ENCODE data around the gene GABBR2. TPM values are rescaled to one million over a fixed set of nuclear protein-coding genes. Genes with fewer than 3 reads are reported as not detected.

The GABBR2 gene
- total and polyA plus RNA-seq, 9 of the 15 experiments (the other 6 are each of a cell fraction or from before 2014, with no cell fraction given) = 0.15 to 1.9 (median 0.32) TPM

DNA sequence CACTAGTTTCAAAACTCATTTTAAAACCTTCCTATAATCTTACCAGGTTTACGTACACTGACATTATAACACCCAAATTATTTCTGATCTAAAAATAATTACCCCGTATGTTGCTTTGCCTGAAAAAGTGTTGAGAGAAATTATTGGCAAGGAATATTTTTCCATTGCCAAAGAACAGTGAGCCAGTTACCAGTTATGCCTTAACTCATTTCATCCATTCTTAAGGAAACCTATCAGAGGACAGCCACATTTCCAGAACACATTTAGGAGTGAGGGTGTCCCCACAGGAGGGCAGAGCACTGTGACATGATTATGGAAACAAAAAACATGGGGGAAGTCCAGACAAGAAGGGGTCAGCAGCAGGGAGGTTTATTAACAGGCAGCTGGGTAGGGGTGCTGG, 52.2 kb downstream of the GABBR2 start:
- Histone ChIP-seq H3K27me3 (ENCODE audit: control insufficient read depth in 2 of 2, insufficient read depth in 2 of 2, low read length in 2 of 2) (peaks cover 12 to 27% of the 10 kb centered on the region in 2 experiments), H3K9me3 (replicated peaks; ENCODE audit: control insufficient read depth, insufficient read depth, low read depth, low read length) (no peaks in the 10 kb centered on the region), H3K4me3 (no peak overlapping the region), H2AFZ (ENCODE audit: low read depth, low read length) (no peak overlapping the region), H4K20me1 (replicated peaks; ENCODE audit: control insufficient read depth, insufficient read depth, low read length) (no peaks in the 10 kb centered on the region), H3K4me1 (replicated peaks in 1 of 2; ENCODE audit: control insufficient read depth in 2 of 2, insufficient read depth in 2 of 2, low read length in 2 of 2) (no peaks in the 10 kb centered on the region), H3K27ac (ENCODE audit: extremely low read depth, low read depth, low read length) (no peak overlapping the region), H3K79me2 (ENCODE audit: control insufficient read depth, insufficient read depth, low read length) (no peaks in the 10 kb centered on the region), H3K9me1 (ENCODE audit: control insufficient read depth, insufficient read depth, low read length) (no peaks in the 10 kb centered on the region), H3K36me3 (ENCODE audit: control insufficient read depth, insufficient read depth, low read length) (no peaks in the 10 kb centered on the region), H3K9ac (ENCODE audit: insufficient read depth in 1 of 2, low read depth in 2 of 2, low read length in 2 of 2) (no peak overlapping the region), H3K4me2 (ENCODE audit: insufficient read depth, low read length) (no peak overlapping the region)
- ChIA-PET CTCF (ENCODE audit: low intra/inter-chr PET ratio) (no interaction called here), POLR2A (interaction anchor here (0.6 to 0.7 kb wide), 2 partner anchors 29 to 439 kb away, joined by 3 to 4 read pairs; no protein-coding TSS in a partner anchor)
- WGBS (ENCODE audit: insufficient coverage, low coverage, missing lambda C conversion rate) = 50% methylated on average over 2 of the region's 2 CpGs
- intact Hi-C loops (cut with micrococcal nuclease) = no loop called here
- BruUV-seq (replicated peaks) = no TSS peak
- FAIRE-seq = no peak
- in situ Hi-C loops (cut with MboI) = no loop called here
- no peak for ATAC-seq
- TF ChIP-seq TBP (optimal IDR thresholded peaks at IDR 0.05; ENCODE audit: low read depth, low read length) (no peak), RBM22 (IDR thresholded peaks at IDR 0.05; ENCODE audit: low read depth, low read length, poor library complexity, severe bottlenecking) (no peak), ZNF23 (CRISPR knock-in tag; IDR thresholded peaks at IDR 0.05) (no peak), BRD9 (IDR thresholded peaks at IDR 0.05; ENCODE audit: low read depth, partially characterized antibody) (no peak), ZEB2 (IDR thresholded peaks at IDR 0.05) (no peak), CSDE1 (IDR thresholded peaks at IDR 0.05) (no peak), ZNF324 (CRISPR knock-in tag; IDR thresholded peaks at IDR 0.05) (no peak), ZNF146 (CRISPR knock-in tag; IDR thresholded peaks at IDR 0.05; ENCODE audit: unreplicated experiment) (no peak), SAFB2 (IDR thresholded peaks at IDR 0.05; ENCODE audit: borderline replicate concordance, low read depth, low read length, severe bottlenecking) (no peak), CHCHD3 (CRISPR knock-in tag; IDR thresholded peaks at IDR 0.05) (no peak), FOXA3 (CRISPR knock-in tag; conservative IDR thresholded peaks at IDR 0.05 in 1 of 2, IDR thresholded peaks at IDR 0.05 in 1 of 2) (no peak), CREB1 (IDR thresholded peaks at IDR 0.05) (no peak), CREB1 (CRISPR knock-in tag; IDR thresholded peaks at IDR 0.05) (no peak), STAT5B (CRISPR knock-in tag; IDR thresholded peaks at IDR 0.05) (no peak)
- TF ChIP-seq, protein P1, sequence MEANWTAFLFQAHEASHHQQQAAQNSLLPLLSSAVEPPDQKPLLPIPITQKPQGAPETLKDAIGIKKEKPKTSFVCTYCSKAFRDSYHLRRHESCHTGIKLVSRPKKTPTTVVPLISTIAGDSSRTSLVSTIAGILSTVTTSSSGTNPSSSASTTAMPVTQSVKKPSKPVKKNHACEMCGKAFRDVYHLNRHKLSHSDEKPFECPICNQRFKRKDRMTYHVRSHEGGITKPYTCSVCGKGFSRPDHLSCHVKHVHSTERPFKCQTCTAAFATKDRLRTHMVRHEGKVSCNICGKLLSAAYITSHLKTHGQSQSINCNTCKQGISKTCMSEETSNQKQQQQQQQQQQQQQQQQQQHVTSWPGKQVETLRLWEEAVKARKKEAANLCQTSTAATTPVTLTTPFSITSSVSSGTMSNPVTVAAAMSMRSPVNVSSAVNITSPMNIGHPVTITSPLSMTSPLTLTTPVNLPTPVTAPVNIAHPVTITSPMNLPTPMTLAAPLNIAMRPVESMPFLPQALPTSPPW (CRISPR knock-in tag; IDR thresholded peaks at IDR 0.05) = no peak
- TF ChIP-seq, protein P2, sequence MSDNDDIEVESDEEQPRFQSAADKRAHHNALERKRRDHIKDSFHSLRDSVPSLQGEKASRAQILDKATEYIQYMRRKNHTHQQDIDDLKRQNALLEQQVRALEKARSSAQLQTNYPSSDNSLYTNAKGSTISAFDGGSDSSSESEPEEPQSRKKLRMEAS (CRISPR knock-in tag; IDR thresholded peaks at IDR 0.05) = no peak
- TF ChIP-seq, protein P3, sequence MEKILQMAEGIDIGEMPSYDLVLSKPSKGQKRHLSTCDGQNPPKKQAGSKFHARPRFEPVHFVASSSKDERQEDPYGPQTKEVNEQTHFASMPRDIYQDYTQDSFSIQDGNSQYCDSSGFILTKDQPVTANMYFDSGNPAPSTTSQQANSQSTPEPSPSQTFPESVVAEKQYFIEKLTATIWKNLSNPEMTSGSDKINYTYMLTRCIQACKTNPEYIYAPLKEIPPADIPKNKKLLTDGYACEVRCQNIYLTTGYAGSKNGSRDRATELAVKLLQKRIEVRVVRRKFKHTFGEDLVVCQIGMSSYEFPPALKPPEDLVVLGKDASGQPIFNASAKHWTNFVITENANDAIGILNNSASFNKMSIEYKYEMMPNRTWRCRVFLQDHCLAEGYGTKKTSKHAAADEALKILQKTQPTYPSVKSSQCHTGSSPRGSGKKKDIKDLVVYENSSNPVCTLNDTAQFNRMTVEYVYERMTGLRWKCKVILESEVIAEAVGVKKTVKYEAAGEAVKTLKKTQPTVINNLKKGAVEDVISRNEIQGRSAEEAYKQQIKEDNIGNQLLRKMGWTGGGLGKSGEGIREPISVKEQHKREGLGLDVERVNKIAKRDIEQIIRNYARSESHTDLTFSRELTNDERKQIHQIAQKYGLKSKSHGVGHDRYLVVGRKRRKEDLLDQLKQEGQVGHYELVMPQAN (IDR thresholded peaks at IDR 0.05; ENCODE audit: borderline replicate concordance) = no peak
- TF ChIP-seq, protein P4, sequence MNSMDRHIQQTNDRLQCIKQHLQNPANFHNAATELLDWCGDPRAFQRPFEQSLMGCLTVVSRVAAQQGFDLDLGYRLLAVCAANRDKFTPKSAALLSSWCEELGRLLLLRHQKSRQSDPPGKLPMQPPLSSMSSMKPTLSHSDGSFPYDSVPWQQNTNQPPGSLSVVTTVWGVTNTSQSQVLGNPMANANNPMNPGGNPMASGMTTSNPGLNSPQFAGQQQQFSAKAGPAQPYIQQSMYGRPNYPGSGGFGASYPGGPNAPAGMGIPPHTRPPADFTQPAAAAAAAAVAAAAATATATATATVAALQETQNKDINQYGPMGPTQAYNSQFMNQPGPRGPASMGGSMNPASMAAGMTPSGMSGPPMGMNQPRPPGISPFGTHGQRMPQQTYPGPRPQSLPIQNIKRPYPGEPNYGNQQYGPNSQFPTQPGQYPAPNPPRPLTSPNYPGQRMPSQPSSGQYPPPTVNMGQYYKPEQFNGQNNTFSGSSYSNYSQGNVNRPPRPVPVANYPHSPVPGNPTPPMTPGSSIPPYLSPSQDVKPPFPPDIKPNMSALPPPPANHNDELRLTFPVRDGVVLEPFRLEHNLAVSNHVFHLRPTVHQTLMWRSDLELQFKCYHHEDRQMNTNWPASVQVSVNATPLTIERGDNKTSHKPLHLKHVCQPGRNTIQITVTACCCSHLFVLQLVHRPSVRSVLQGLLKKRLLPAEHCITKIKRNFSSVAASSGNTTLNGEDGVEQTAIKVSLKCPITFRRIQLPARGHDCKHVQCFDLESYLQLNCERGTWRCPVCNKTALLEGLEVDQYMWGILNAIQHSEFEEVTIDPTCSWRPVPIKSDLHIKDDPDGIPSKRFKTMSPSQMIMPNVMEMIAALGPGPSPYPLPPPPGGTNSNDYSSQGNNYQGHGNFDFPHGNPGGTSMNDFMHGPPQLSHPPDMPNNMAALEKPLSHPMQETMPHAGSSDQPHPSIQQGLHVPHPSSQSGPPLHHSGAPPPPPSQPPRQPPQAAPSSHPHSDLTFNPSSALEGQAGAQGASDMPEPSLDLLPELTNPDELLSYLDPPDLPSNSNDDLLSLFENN (IDR thresholded peaks at IDR 0.05; ENCODE audit: low read depth in 2 of 2, low read length in 2 of 2) = no peak
- no peak for DNase-seq (ENCODE audit: extremely low read depth in 1 of 4, low spot score in 3 of 4)

Data from K562 (cell line).